H1 (cell line): ENCODE measurements around the gene CHST11. TPM values are rescaled to one million over a fixed set of nuclear protein-coding genes. Genes with fewer than 3 reads are reported as not detected.

Experiments
- TBP ChIP-seq: IDR thresholded peaks from 2 replicates; pipeline ENCODE4 v1.6.1; 2011; ENCODE audit warnings: low read depth, low read length, improper control_type of control experiment
- polyA plus RNA-seq, 7 experiments: library from polyadenylated mRNA; depleted of rRNA in 3 of 7; stranded (reverse) in 5 of 7; unstranded in 2 of 7; fragments of >200 nt in 5 of 7; fragments of 200-250 nt in 2 of 7; gene quantifications; 1 replicate in 5 of 7; 2 replicates in 1 of 7; 4 replicates in 1 of 7; pipeline versions ENCODE4 v1.2.1 to v1.2.3, GENCODE V29; 2011 to 2013; ENCODE audit warnings: missing spikeins in 2 of 7, mixed read lengths in 2 of 7
- total RNA-seq: library from RNA; stranded (reverse); fragmentation: NEBNext Ultra II Directional; extraction: Animal tissue kit (Norgen Biotek cat#: 25700); gene quantifications from 2 replicates; pipeline ENCODE4 v1.2.1, GENCODE V29; 2021

Gene CHST11
- total and polyA plus RNA-seq, 2 of the 8 experiments (the other 6 are each of a cell fraction or from before 2014, with no cell fraction given) = 14.4 to 20.8 TPM

DNA sequence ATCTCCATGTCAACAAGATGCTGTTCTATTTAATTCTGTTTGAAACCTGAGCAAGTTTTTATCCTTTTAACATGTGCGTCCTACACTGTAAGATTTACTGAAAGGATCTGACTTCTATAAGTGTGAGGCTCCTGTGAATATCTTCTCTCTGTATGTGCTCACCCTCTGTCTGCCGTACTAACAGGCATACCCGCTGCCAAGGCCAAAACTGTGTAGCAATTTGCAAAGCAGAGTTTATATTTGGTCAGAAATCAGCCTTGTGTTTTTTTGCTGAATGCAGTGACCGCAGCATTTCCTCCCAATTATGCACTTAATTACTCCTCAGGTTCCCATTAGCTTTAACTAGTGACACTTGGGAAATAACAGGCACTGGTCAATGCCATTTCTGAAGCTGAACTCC lies 12.3 kb downstream of the CHST11 start (continued):
- TF ChIP-seq TBP = no peak
